H9 (cell line): ENCODE results near the gene MITF. TPM values are rescaled to one million over a fixed set of nuclear protein-coding genes. Genes with fewer than 3 reads are reported as not detected.

ENCODE experiments used
- DNase-seq: peaks from one replicate; pipeline ENCODE4 v3.0.0-alpha.2; 2017
- H2AFZ ChIP-seq: one replicate; pipeline ENCODE4 v1.6.1; 2013; ENCODE audit warnings: mild to moderate bottlenecking, low read length, control low read depth, moderate library complexity
- H2AK5ac ChIP-seq: 2 replicates; pipeline ENCODE4 v1.6.1; 2013; ENCODE audit warnings: low read length, control low read depth, mixed read lengths; ENCODE audit not compliant: insufficient read length
- H2BK120ac ChIP-seq: one replicate; pipeline ENCODE4 v1.6.1; 2013; ENCODE audit warnings: low read depth, mild to moderate bottlenecking, low read length, control low read depth, inconsistent platforms; ENCODE audit not compliant: poor library complexity, severe bottlenecking
- H2BK12ac ChIP-seq: 2 replicates; pipeline ENCODE4 v1.6.1; 2013; ENCODE audit warnings: low read length, control low read depth, mixed read lengths, low read depth; ENCODE audit not compliant: insufficient read length
- H2BK15ac ChIP-seq: 2 replicates; pipeline ENCODE4 v1.6.1; 2013; ENCODE audit warnings: low read depth, low read length, control low read depth
- H2BK20ac ChIP-seq: one replicate; pipeline ENCODE4 v1.6.1; 2013; ENCODE audit warnings: low read depth, mild to moderate bottlenecking, low read length, control low read depth, inconsistent platforms; ENCODE audit not compliant: poor library complexity, severe bottlenecking
- H2BK5ac ChIP-seq: 2 replicates; pipeline ENCODE4 v1.6.1; 2013; ENCODE audit warnings: low read length, control low read depth, mixed read lengths; ENCODE audit not compliant: insufficient read length
- H3K14ac ChIP-seq: 2 replicates; pipeline ENCODE4 v1.6.1; 2013; ENCODE audit warnings: low read length, control low read depth; ENCODE audit not compliant: insufficient read depth
- H3K18ac ChIP-seq: 2 replicates; pipeline ENCODE4 v1.6.1; 2013; ENCODE audit warnings: low read depth, mild to moderate bottlenecking, mixed read lengths, low read length, control low read depth; ENCODE audit not compliant: insufficient read length
- H3K23ac ChIP-seq: 2 replicates; pipeline ENCODE4 v1.6.1; 2013; ENCODE audit warnings: low read length, control low read depth, mixed read lengths, low read depth; ENCODE audit not compliant: insufficient read length
- H3K23me2 ChIP-seq: 2 replicates; pipeline ENCODE4 v1.6.1; 2013; ENCODE audit warnings: low read depth, mild to moderate bottlenecking, mixed read lengths, low read length, control low read depth; ENCODE audit not compliant: insufficient read length, poor library complexity, severe bottlenecking
- H3K27ac ChIP-seq: 2 replicates; pipeline ENCODE4 v1.5.1; 2013; ENCODE audit warnings: low read length, control low read depth, mixed read lengths, low read depth; ENCODE audit not compliant: insufficient read length
- H3K27me3 ChIP-seq: 2 replicates; pipeline ENCODE4 v1.6.1; 2013; ENCODE audit warnings: low read length, control low read depth, inconsistent platforms; ENCODE audit not compliant: insufficient read depth
- H3K4ac ChIP-seq: 2 replicates; pipeline ENCODE4 v1.6.1; 2013; ENCODE audit warnings: low read depth, mild to moderate bottlenecking, control low read depth, inconsistent platforms, low read length, moderate library complexity
- H3K4me1 ChIP-seq: 2 replicates; pipeline ENCODE4 v1.6.1; 2013; ENCODE audit warnings: low read length, control low read depth, inconsistent platforms; ENCODE audit not compliant: insufficient read depth
- H3K4me2 ChIP-seq: 2 replicates; pipeline ENCODE4 v1.6.1; 2013; ENCODE audit warnings: low read length, control low read depth, mixed read lengths; ENCODE audit not compliant: insufficient read length, insufficient read depth
- H3K56ac ChIP-seq: 2 replicates; pipeline ENCODE4 v1.6.1; 2013; ENCODE audit warnings: low read depth, mild to moderate bottlenecking, mixed read lengths, low read length, control low read depth; ENCODE audit not compliant: insufficient read length
- H3K79me1 ChIP-seq: 2 replicates; pipeline ENCODE4 v1.6.1; 2013; ENCODE audit warnings: low read depth, mild to moderate bottlenecking, moderate library complexity, low read length, control low read depth, inconsistent platforms; ENCODE audit not compliant: insufficient read depth, poor library complexity, severe bottlenecking
- H3K79me2 ChIP-seq: 2 replicates; pipeline ENCODE4 v1.6.1; 2013; ENCODE audit warnings: low read length, control low read depth, inconsistent platforms; ENCODE audit not compliant: insufficient read depth
- H3K9ac ChIP-seq: 2 replicates; pipeline ENCODE4 v1.6.1; 2013; ENCODE audit warnings: low read length, control low read depth, mixed read lengths; ENCODE audit not compliant: insufficient read length; ENCODE audit errors: extremely low read depth
- H3K9me3 ChIP-seq: one replicate; pipeline ENCODE4 v1.6.1; 2013; ENCODE audit warnings: low read depth, low read length, inconsistent platforms; ENCODE audit not compliant: control insufficient read depth
- H3T11ph ChIP-seq: one replicate; pipeline ENCODE4 v1.6.1; 2013; ENCODE audit warnings: mild to moderate bottlenecking, low read length, control low read depth, inconsistent platforms
- H4K20me1 ChIP-seq: one replicate; pipeline ENCODE4 v1.6.1; 2013; ENCODE audit not compliant: control insufficient read depth, insufficient read length, insufficient read depth
- H4K5ac ChIP-seq: 2 replicates; pipeline ENCODE4 v1.6.1; 2013; ENCODE audit warnings: low read depth, mild to moderate bottlenecking, mixed read lengths, low read length, control low read depth; ENCODE audit not compliant: insufficient read length
- H4K8ac ChIP-seq: replicated peaks from 2 replicates; pipeline ENCODE4 v1.6.1; 2013; ENCODE audit warnings: low read length, control low read depth, mixed read lengths, low read depth; ENCODE audit not compliant: insufficient read length
- H4K91ac ChIP-seq: 2 replicates; pipeline ENCODE4 v1.6.1; 2013; ENCODE audit warnings: low read depth, mild to moderate bottlenecking, moderate library complexity, mixed read lengths, low read length, control low read depth; ENCODE audit not compliant: insufficient read length
- H3K27ac Mint-ChIP-seq, 3 experiments: 2 replicates in 2 of 3; 3 replicates in 1 of 3; pipeline ENCODE4 v1.8.0; 2020 to 2021; ENCODE audit warnings: mixed read lengths in 3 of 3, mild to moderate bottlenecking in 1 of 3, moderate library complexity in 1 of 3
- H3K27me3 Mint-ChIP-seq: 2 replicates; pipeline ENCODE4 v1.8.0; 2021; ENCODE audit warnings: low read depth, mild to moderate bottlenecking, moderate library complexity, mixed read lengths
- H3K36me3 Mint-ChIP-seq, 3 experiments: 2 replicates in 2 of 3; 3 replicates in 1 of 3; pipeline ENCODE4 v1.8.0; 2020 to 2021; ENCODE audit warnings: low read depth in 3 of 3, mixed read lengths in 3 of 3; ENCODE audit not compliant: insufficient read depth in 1 of 3
- H3K4me1 Mint-ChIP-seq, 2 experiments: 2 replicates each; pipeline ENCODE4 v1.8.0; 2020; ENCODE audit warnings: mixed read lengths in 2 of 2
- H3K4me3 Mint-ChIP-seq, 2 experiments: 2 replicates in 1 of 2; 3 replicates in 1 of 2; pipeline ENCODE4 v1.8.0; 2020 to 2021; ENCODE audit warnings: mild to moderate bottlenecking in 2 of 2, mixed read lengths in 2 of 2, moderate library complexity in 1 of 2
- H3K9me3 Mint-ChIP-seq, 2 experiments: 2 replicates in 1 of 2; 3 replicates in 1 of 2; pipeline ENCODE4 v1.8.0; 2020; ENCODE audit warnings: mild to moderate bottlenecking in 2 of 2, mixed read lengths in 2 of 2, moderate library complexity in 1 of 2
- CTCF ChIP-seq: fragments of 200-600 bp; sonication (generic); conservative IDR thresholded peaks from 3 replicates; pipeline ENCODE4 v1.8.0; 2021; ENCODE audit warnings: antibody characterized with exemption, mild to moderate bottlenecking
- WGBS: extraction: QIAGEN DNeasy Blood & Tissue Kit; methylation state at CpG from one replicate; pipeline ENCODE4 v1.1.7; 2013; ENCODE audit warnings: missing lambda C conversion rate, low lambda C conversion rate, mixed read lengths; ENCODE audit not compliant: insufficient read length; ENCODE audit errors: extremely low coverage; 5-methylcytosine and 5-hydroxymethylcytosine counted together
- total RNA-seq: library from RNA; stranded (reverse); gene quantifications from 2 replicates; pipeline ENCODE4 v1.2.1, GENCODE V29; 2021

Gene MITF
- total RNA-seq, 1 experiment from 2014 or later = 0.81 TPM

- no peak overlapping the region for H2BK12ac ChIP-seq
- Mint-ChIP-seq H3K9me3 (no peaks in the 10 kb centered on the region), H3K4me3 (no peak overlapping the region), H3K27me3 (peaks cover 30% of the 10 kb centered on the region), H3K4me1 (peaks cover 15 to 18% of the 10 kb centered on the region in 2 experiments), H3K36me3 (no peaks in the 10 kb centered on the region), H3K27ac (peak overlapping the region in 1 of 3 experiments; percentile 4; a peak in 1 of 7 replicates)
- no peak overlapping the region for H3K18ac ChIP-seq
- no peaks in the 10 kb centered on the region for H3K9me3 ChIP-seq
- no peak overlapping the region for H3K27ac ChIP-seq
- WGBS = no CpG with 5 or more reads among the region's 5 CpGs
- no peak overlapping the region for H4K91ac ChIP-seq
- no peak overlapping the region for H3K4me2 ChIP-seq
- H2AFZ ChIP-seq = no peak overlapping the region
- no peak overlapping the region for H3K4ac ChIP-seq
- peak; percentile 27; the same call in 2 of the 3 replicates for TF ChIP-seq CTCF
- no peaks in the 10 kb centered on the region for H3K23me2 ChIP-seq
- no peak overlapping the region for H3T11ph ChIP-seq
- H3K14ac ChIP-seq = no peak overlapping the region
- no peak overlapping the region for H4K5ac ChIP-seq
- no peak overlapping the region for H2BK120ac ChIP-seq
- peaks cover 5% of the 10 kb centered on the region; the same call in 1 of the 2 replicates for H3K4me1 ChIP-seq
- H2BK20ac ChIP-seq = no peak overlapping the region
- no peaks in the 10 kb centered on the region for H3K79me2 ChIP-seq
- no peak overlapping the region for H3K9ac ChIP-seq
- no peak overlapping the region for H4K8ac ChIP-seq
- no peaks in the 10 kb centered on the region for H3K79me1 ChIP-seq
- no peak overlapping the region for H2AK5ac ChIP-seq
- DNase-seq = peak; percentile 60
- no peaks in the 10 kb centered on the region for H3K27me3 ChIP-seq
- no peak overlapping the region for H2BK5ac ChIP-seq
- H3K56ac ChIP-seq = no peak overlapping the region
- H2BK15ac ChIP-seq = no peak overlapping the region
- no peaks in the 10 kb centered on the region for H4K20me1 ChIP-seq
- no peak overlapping the region for H3K23ac ChIP-seq
These were observed 20.2 kb upstream of the MITF start for GRCh38 chr3:69718866-69719586.
